HG02588 (cell line): ENCODE results near the gene EMILIN1.
"Not testable (repeated sequence)": the region's sequence is repeated elsewhere in the genome, so short reads cannot be mapped to it uniquely, and the experiment has no call there.

Experiments used
- ATAC-seq: cut with Tn5 transposase; IDR thresholded peaks from one replicate; pipeline ENCODE4 v1.9.1; 2021; ENCODE audit warnings: mild to moderate bottlenecking, moderate library complexity; ENCODE audit not compliant: unreplicated experiment

Gene EMILIN1

GRCh38 chr2:27118525-27119329 is 40.3 kb downstream of the EMILIN1 start, which contains the start of gene CGREF1:
Gene CGREF1 (minus strand): TSS chr2:27119128. CDS start chr2:27104366, 14,762 bp downstream.
- no peak for ATAC-seq

- not testable (repeated sequence) for ATAC-seq
Measured at GRCh38 chr2:27119330-27119670, 40.9 kb downstream of the EMILIN1 start.

- ATAC-seq: no peak
Measured at GRCh38 chr2:27121906-27122305, 43.5 kb downstream of the EMILIN1 start.

- no peak for ATAC-seq
Measured at GRCh38 chr2:27122791-27123190, 44.4 kb downstream of the EMILIN1 start.

- no peak for ATAC-seq
Measured at GRCh38 chr2:27123302-27124150, 45.1 kb downstream of the EMILIN1 start, which contains the start of gene ABHD1. Gene ABHD1 (plus strand): TSS chr2:27123815. CDS start chr2:27123949, 134 bp downstream.

- no peak for ATAC-seq
Measured at GRCh38 chr2:27125104-27125503, 46.7 kb downstream of the EMILIN1 start.

- ATAC-seq: no peak
Measured at GRCh38 chr2:27126252-27126710, 47.9 kb downstream of the EMILIN1 start.

- no peak for ATAC-seq
Measured at GRCh38 chr2:27127883-27128667, 49.7 kb downstream of the EMILIN1 start.

- ATAC-seq: no peak
Measured at GRCh38 chr2:27128668-27129571, 50.5 kb downstream of the EMILIN1 start.

GRCh38 chr2:27130396-27130795 is 52.0 kb downstream of the EMILIN1 start:
- ATAC-seq: no peak

- no peak for ATAC-seq
Measured at GRCh38 chr2:27131429-27131828, 53.0 kb downstream of the EMILIN1 start.

GRCh38 chr2:27133195-27133875 is 54.9 kb downstream of the EMILIN1 start:
- ATAC-seq: no peak

GRCh38 chr2:27133905-27134780 is 55.7 kb downstream of the EMILIN1 start, which contains the start of gene PREB:
Gene PREB (minus strand): TSS chr2:27134636. CDS start chr2:27134421, 215 bp downstream.
- peak; percentile 84 for ATAC-seq

- no peak for ATAC-seq
Measured at GRCh38 chr2:27134781-27135477, 56.5 kb downstream of the EMILIN1 start.

GRCh38 chr2:27135478-27135955 is 57.1 kb downstream of the EMILIN1 start:
- ATAC-seq: no peak
